IPS DF 19.7 (cell line): Measurements from ENCODE around the gene SYT2.
A peak's percentile ranks its signal among the peaks of the same experiment; 100 is the strongest.
"Not testable (repeated sequence)": the region's sequence is repeated elsewhere in the genome, so short reads cannot be mapped to it uniquely, and the experiment has no call there.

Experiments
- DNase-seq: peaks from one replicate; pipeline ENCODE4 v3.0.0-alpha.2; 2013; ENCODE audit warnings: low read depth, low spot score

The SYT2 gene

GRCh38 chr1:202572867-202573266, 137.4 kb downstream of the SYT2 start:
- no peak for DNase-seq

- no peak for DNase-seq
Measured at GRCh38 chr1:202571719-202572339, 138.4 kb downstream of the SYT2 start.

DNA sequence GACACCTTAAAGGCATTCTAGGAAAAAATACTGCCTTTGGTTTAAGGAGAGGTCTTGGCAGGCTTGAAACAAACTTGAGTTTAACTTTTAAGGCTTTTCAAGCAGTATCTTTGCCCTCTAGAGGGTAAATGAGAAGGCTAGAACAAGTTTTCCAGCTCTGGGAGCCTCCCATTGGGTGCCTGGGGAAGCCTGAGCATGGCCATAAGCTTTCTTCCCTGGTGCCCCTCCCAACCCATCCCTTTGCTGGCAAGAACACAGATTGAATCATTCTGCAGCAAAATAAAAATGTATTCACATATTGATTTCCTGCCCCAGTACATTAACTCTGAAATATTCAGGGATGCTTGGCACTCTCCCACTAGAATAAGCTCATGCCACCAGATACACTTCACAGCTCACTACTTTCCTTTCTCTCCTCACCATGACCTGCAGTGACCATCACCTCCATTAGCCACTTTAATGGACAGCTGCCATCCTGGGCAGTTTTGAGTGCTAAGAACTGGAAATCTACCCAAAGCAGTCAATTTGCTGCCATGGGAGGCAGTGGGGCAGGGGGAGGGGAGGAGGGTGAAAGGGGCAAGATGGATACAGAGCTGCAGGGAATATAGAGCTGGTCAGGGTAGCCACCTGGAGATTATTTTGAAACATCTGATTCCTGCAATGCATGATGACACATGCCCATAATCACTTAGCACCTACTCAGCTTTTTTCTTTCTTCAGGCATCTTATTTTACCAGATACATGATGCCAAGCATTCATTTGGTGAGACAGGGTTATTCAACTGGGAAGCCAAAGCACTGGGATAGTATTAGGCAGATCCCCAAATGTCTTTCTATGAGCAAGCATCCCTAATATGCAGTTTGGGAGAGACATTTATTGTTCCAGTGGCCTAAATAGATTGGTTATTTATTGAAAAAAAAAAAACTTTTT, 140.6 kb downstream of the SYT2 start:
- no peak for DNase-seq

DNA sequence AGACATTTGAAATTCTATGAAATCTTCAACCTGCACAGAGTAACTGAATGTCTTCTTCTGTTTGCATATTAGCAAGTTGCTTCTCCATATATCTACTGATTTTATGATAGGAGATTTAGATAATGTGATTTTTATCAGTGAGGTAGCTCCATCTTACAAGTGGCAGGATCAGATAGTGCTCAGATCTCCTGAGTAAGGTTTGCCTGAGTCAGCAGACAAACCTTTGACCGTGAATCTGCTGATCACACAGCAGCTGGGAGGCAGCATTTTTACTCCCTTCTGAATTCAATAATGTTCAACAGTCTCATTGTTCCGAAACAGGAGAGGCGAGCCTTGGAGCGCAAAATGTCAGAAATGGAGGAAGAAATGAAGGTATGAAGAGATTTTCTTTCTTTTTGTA, 141.4 kb downstream of the SYT2 start:
- DNase-seq, result no peak

DNA sequence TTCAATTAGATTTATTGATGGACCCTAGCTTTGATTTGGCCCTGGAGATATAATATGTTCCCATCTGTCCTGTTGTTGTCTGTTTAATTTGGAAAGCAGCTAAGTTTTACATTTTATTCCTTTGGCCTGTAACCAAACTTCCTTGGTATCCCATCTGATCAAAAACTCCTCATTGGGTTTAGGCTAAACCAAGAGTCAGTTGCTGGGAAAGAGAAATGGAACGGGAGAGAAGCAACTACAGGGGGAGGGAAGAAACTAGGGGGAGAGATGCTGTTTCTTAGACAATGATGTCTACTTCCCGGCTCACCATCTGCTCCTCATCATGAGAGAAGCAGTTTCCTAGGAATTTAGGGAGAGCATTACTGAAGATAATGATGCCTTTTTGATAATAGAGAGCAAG, 141.8 kb downstream of the SYT2 start:
- no peak for DNase-seq

- peak; percentile 82 for DNase-seq
Measured at GRCh38 chr1:202567738-202568137, 142.5 kb downstream of the SYT2 start.

DNA sequence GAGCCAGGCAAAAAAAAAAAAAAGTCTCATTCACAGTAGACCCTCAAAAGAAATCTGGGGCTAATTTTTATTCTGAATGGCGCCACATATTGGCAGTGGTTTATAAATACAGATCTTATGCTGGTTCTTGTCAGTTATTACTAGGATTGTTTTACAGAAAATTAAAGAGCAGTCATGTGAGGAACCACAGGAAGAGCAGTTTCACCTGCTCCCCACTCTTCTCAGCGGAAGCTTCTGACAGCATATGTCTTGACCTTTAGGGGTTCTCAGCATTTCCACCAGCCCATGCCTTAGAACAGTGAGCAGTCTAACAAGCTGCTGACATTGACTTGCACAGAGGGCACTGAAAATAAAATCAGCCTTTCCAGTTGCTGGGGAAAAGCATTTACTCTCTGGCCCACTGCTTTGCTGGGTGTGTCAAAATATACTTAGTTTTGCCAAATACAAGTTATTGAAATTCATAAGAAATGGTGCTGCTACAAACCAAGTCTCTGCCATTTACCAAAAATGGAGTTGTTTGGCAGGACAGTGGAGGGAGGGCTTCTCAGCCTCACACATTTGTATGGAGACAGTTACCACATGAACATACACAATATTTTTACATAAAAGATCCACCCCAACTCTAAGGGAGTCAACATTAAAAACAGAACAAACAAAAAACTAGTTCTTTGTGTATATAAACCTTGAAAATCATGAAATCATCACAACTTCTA, 144.2 kb downstream of the SYT2 start:
- no peak for DNase-seq

DNA sequence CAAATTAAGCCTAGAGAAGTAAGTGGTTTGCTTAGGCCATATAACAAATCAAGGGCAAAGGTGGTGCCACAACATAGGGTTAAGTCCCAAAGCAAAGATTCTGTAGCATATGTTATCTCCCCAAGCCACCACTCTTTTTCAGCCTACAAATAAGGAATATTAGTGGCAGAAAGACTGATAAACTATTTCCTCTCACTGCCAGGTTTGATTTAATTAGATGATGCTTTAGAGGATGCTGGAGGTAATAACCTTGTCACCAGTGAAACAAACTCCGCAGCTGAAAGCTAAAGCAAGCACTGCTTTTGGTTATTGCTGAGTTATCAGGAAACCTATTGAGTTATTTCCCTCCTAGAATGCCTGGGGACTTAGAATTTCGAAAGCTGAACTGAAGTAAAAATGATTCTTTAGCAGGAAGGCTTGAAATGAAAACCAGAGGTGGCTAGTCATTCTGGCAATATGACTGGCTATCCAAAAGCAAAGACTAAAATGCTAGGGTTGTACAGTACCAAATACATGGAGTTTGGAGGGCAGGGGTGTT, 145.2 kb downstream of the SYT2 start:
- DNase-seq, result no peak

DNA sequence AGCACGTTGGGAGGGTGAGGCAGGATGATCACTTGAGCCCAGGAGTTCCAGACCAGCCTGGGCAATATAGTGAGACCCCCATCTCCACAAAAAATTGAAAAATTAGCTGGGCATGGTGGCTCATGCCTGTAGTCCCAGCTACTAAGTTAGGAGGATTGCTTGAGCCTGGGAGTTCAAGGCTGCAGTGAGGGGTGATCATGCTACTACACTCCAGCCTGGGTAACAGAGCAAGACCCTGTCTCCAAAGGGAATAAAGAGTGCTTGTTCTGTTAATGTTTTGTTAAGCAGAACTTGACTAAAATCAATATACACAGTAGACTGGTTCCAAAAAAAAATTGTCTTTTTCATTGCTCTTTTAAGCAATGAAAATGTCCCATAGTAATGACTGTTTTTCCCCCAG, 146.4 kb downstream of the SYT2 start:
- DNase-seq, result no peak

DNA sequence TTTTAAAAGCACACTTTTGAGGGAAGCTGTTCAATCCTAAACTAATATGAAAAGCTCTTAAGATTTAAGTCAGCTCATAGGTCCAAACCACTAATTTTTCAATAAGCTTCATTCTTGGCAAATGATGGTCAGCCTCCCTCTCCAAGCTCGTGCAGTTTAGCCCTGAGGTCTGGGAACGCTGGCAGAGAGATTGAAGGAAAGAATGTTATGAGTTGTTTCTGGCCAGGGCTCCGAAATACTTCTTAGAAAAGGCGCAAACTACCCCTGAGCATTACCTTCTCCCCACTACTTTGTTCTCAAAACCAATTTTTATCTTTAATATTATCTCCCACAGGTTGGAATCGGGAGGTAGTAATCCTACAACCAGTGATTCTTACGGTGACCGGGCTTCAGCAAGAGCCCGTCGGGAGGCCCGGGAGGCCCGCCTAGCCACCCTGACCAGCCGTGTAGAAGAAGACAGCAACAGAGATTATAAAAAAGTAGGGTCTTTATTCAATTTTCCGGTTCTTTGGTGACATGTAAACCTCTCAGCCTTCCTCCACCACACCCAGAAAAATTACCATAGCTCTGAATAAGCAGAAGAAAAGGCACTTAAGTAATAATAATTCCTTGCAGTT, 147.7 kb downstream of the SYT2 start:
- DNase-seq, result no peak

- no peak for DNase-seq
Measured at GRCh38 chr1:202561726-202562443, 148.4 kb downstream of the SYT2 start.

- DNase-seq, result no peak
Measured at GRCh38 chr1:202561240-202561639, 149.0 kb downstream of the SYT2 start.

DNA sequence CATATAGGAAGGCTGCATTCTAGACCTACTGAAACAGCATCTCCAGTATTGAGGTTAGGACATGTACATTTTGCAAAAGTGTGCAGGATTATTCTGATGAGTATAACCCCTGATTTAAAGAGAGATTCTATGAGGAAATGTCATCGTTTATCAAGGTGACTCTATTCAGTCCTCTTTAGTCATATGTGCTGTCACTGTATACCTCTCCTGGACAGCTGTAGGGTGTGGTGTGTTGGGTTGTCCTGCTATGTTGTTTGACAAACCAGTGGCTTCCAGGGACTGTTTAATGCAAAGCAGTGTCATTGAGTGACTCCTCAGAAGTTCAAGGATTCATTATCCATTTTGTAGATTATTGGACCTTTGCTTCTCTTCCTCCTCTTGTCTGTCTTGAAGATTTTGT, 152.6 kb downstream of the SYT2 start:
- not testable (repeated sequence) for DNase-seq

DNA sequence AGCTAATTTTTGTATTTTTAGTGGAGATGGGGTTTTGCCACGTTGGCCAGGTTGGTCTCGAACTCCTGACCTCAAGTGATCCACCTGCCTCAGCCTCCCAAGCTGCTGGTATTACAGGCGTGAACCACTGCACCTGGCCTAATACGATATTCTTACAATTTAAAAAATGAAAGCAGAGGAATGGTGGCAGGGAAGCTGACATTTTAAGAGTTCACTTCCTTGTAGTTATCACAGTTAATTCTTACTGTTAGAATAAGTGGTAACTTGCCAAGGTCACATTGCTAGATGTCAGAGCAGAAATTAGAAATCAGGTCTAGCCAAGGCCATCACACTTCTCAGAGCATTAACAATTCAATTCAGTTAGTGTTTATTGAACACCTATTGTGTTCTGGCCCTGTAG, 154.2 kb downstream of the SYT2 start:
- DNase-seq, result not testable (repeated sequence)

GRCh38 chr1:202554619-202555018, 155.6 kb downstream of the SYT2 start:
- not testable (repeated sequence) for DNase-seq

GRCh38 chr1:202553560-202554038, 156.7 kb downstream of the SYT2 start:
- DNase-seq, result no peak

GRCh38 chr1:202553078-202553477, 157.2 kb downstream of the SYT2 start:
- not testable (repeated sequence) for DNase-seq

GRCh38 chr1:202552615-202553014, 157.6 kb downstream of the SYT2 start:
- not testable (repeated sequence) for DNase-seq

GRCh38 chr1:202551683-202552082, 158.6 kb downstream of the SYT2 start:
- DNase-seq, result no peak

GRCh38 chr1:202550088-202550487, 160.2 kb downstream of the SYT2 start:
- not testable (repeated sequence) for DNase-seq

- DNase-seq, result no peak
Measured at GRCh38 chr1:202547215-202547614, 163.0 kb downstream of the SYT2 start.
